Occipital lobe (tissue), 1 donor: ENCODE results near the gene COQ9. TPM values are rescaled to one million over a fixed set of nuclear protein-coding genes. Genes with fewer than 3 reads are reported as not detected.

Experiments
- total RNA-seq: library from RNA; depleted of rRNA; stranded (reverse); fragments of >200 nt; gene quantifications from one replicate; pipeline ENCODE4 v1.2.3, GENCODE V29; 2014

The COQ9 gene
- total RNA-seq, 1 donor from 2014 or later, result 20.9 TPM

Other genes starting within 250 kb of the COQ9 start
- 81.4 TPM for gene ARL2BP, start 202.2 kb upstream of the COQ9 start, total RNA-seq
- 1.2 TPM for gene PLLP, start 162.8 kb upstream of the COQ9 start, total RNA-seq
- not detected for gene CCL22, start 88.7 kb upstream of the COQ9 start, total RNA-seq
- gene CX3CL1, start 75.0 kb upstream of the COQ9 start, total RNA-seq, result 2.5 TPM
- not detected for gene CCL17, start 42.7 kb upstream of the COQ9 start, total RNA-seq
- 51.5 TPM for gene CIAPIN1, start 94 bp upstream of the COQ9 start, total RNA-seq
- 52.7 TPM for gene POLR2C, start 15.2 kb downstream of the COQ9 start, total RNA-seq
- gene DOK4, start 39.0 kb downstream of the COQ9 start, total RNA-seq, result 65.0 TPM
- 1.7 TPM for gene CCDC102A, start 89.1 kb downstream of the COQ9 start, total RNA-seq
- gene ADGRG5, start 95.2 kb downstream of the COQ9 start, total RNA-seq, result not detected
- 31.4 TPM for gene ADGRG1, start 181.2 kb downstream of the COQ9 start, total RNA-seq
- gene ADGRG3, start 220.8 kb downstream of the COQ9 start, total RNA-seq, result 0.16 TPM
- 0.78 TPM for gene DRC7, start 247.3 kb downstream of the COQ9 start, total RNA-seq